Activated CD8-positive, alpha-beta memory T cell treated with anti-CD3 and anti-CD28 coated beads, Interleukin-2, amount 50 U/mL, for 24 hours (primary cell): ENCODE measurements around the gene RAB27A.
"Not testable (repeated sequence)": the region's sequence is repeated elsewhere in the genome, so short reads cannot be mapped to it uniquely, and the experiment has no call there.

ENCODE experiments used
- DNase-seq: peaks from one replicate; pipeline ENCODE4 v3.0.0-alpha.2; 2020; ENCODE audit errors: extremely low read depth

The RAB27A gene

GRCh38 chr15:55289746-55290527 lies at the start of gene RAB27A:
RAB27A (minus strand) TSS chr15:55289813; CDS start chr15:55234934, 54,879 bp downstream.
- DNase-seq, result peak; percentile 64

DNA sequence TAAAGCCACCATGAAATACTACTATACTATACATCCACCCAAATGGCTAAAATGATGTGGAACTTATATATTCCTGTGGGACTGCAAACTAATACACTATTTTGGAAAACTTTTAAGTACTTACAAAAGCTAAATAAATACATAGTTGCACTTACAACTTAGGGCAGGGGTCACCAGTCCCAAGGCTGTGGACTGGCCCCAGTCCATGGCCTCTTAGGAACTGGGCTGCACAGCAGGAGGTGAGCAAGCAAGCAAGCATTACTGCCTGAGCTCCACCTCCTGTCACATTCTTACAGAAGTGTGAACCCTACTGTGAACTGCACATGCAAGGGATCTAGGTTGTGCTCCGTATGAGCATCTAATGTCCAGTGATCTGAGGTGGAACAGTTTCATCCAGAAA lies 47.5 kb upstream of the RAB27A start:
- DNase-seq, result no peak

- no peak for DNase-seq
Measured at GRCh38 chr15:55334997-55335396, 45.4 kb upstream of the RAB27A start.

GRCh38 chr15:55334371-55334770 lies 44.8 kb upstream of the RAB27A start:
- DNase-seq, result no peak

GRCh38 chr15:55327387-55327786 lies 37.8 kb upstream of the RAB27A start:
- no peak for DNase-seq

DNA sequence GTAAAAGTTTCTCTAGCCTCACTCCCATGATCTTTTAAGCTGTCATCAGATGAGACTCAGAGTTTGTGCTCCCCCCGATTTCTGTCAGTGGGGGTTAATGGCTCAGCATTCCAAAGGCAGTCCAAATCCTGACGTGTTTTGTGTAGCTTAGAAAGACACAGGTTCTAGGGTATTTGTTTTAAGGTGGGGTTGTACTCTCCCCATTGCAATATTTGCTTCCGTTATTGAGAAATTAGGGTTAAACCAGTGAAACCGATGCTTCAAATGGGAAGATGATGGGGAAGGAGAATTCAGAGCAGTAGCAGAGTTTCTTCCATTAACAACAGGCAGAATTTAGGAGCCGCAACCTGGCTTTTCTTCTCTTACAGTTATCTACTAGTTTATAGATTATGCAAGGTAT lies 32.9 kb upstream of the RAB27A start:
- DNase-seq, result no peak

DNA sequence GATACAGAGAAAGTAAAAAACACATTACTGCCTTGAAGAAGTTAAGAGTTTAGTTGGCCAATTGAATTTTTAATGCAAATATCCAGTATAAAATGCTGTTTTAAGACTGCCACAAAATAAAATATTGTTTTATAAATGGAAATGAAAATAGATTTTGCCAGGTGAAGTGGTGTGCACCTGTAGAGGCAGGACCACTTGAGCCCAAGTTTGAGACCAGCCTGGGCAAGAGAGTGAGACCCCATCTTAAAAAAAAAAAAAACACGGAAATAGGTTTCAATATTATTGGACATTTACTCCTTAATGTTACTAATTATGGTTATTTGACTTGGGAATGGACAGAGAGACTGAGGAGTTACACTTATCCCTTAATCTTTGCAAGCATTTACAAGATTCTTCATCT lies 31.4 kb upstream of the RAB27A start:
- no peak for DNase-seq

- no peak for DNase-seq
Measured at GRCh38 chr15:55320238-55320550, 30.6 kb upstream of the RAB27A start.

GRCh38 chr15:55319537-55320237 lies 30.1 kb upstream of the RAB27A start:
- no peak for DNase-seq

GRCh38 chr15:55318588-55319494 lies 29.2 kb upstream of the RAB27A start, which contains the start of the genes PIGB and PIGBOS1:
PIGB (plus strand) TSS chr15:55319222; CDS start chr15:55319251, 29 bp downstream.
PIGBOS1 (minus strand) TSS chr15:55319123; CDS start chr15:55317792, 1,331 bp downstream.
- DNase-seq, result peak; percentile 53

- not testable (repeated sequence) for DNase-seq
Measured at GRCh38 chr15:55302801-55303200, 13.2 kb upstream of the RAB27A start.

- no peak for DNase-seq
Measured at GRCh38 chr15:55297315-55297714, 7.7 kb upstream of the RAB27A start.

DNA sequence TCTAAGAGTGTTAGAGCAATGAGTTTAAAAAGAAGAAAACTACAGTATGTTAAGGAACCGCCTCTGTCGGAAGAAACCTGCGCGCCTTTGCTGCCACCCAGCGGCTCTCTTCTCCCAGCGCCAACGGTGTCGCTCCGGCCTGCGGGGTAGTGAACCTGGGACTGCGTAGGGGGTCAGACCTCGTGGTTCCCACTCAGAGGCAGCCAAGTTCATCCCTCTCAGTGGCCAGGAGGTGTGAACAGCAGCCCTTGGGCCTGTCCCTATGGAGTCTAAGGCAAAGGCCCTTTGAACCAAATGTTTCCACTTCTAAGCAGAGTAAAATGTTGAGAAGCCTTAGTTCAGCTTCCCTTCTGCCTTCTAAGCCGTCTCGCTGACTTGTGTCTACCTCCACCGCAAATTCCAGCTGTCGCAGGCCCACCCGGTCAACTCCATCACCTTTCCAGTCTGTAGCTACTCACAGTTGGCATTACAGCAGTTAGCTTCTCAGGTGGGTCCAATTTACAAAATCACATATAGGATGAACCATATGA lies 980 bp upstream of the RAB27A start:
- peak; percentile 64 for DNase-seq

DNA sequence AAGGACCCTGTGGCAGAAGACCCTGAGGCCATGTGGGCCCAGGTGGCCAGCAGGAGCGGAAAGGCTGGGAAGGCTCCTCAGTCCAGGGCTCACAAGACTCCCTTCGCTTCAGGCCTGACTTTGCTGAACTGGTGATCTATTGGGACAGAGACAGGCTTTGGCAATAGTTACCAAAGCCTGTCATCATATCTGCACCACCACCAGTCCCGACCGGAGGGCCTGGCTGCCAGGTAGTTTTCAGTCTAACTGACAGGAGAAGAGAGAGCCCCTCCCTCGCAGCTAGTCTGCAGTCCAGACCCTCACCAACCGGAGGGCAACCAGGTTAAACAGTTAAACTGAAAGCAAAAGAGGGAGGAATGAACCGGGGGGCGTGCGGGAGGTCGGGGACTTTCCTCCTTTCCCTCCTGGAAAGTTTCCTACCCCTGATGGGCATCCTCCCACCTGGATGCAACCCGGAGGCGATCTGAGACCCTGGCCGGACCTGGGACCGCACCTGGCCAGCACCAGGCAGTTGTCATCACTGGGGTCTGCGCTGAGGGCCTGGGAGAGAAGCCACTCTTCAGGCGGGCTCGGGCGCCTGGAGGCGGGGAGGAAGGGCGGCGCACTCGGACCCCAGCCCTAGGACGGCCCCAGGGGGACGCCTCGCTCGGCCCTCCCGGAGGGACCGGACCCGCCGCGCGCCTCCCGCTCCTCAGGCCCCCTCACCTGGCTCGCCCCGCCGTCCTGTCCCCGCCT lies 435 bp downstream of the RAB27A start:
- DNase-seq, result no peak

DNA sequence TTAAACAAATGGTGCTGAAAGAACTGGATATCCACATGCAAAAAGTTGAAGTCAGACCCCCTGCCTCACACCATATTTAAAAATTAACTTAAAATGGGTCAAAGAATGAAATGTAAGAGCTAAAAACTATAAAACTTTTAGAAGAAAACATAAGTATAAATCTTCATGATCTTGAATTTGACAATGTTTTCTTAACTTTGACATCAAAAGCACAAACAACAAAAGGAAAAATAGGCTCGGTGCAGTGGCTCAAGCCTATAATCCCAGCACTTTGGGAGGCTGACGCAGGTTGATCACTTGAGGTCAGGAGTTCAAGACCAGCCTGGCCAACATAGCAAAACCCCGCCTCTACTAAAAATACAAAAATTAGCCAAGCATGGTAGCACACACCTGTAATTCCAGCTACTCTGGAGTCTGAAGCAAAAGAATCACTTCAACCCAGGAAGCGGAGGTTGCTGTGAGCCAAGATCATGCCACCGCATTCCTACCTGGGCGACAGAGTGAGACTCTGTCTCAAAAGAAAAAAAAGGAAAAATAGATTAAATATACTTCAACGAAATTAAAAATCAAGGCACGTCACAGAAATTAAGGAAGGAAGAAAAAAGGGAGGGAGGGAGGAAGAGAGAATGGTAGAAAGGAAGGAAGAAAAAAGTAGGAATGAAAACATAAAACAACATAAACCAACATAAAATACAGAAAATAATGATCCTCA lies 1.5 kb downstream of the RAB27A start:
- no peak for DNase-seq

GRCh38 chr15:55286442-55287189 lies 3.0 kb downstream of the RAB27A start:
- not testable (repeated sequence) for DNase-seq

DNA sequence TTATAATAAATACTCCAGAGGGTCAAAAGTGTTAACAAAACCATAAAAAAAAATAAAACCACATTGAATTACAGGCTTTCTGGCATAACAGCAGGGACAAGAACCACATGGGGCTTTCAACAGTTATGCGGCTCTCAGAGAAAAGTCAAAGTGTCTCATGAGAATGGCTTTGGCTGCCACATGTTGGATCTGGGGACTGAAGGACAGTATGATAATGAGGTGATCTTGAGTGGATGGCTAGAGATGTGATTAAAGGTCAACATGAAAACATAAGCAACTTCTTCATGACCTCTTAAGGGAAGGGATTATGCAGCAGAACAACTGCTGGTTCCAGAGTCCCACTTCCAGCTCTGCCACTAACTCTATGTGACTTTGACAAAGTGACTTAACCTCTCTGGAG lies 5.2 kb downstream of the RAB27A start:
- no peak for DNase-seq

DNA sequence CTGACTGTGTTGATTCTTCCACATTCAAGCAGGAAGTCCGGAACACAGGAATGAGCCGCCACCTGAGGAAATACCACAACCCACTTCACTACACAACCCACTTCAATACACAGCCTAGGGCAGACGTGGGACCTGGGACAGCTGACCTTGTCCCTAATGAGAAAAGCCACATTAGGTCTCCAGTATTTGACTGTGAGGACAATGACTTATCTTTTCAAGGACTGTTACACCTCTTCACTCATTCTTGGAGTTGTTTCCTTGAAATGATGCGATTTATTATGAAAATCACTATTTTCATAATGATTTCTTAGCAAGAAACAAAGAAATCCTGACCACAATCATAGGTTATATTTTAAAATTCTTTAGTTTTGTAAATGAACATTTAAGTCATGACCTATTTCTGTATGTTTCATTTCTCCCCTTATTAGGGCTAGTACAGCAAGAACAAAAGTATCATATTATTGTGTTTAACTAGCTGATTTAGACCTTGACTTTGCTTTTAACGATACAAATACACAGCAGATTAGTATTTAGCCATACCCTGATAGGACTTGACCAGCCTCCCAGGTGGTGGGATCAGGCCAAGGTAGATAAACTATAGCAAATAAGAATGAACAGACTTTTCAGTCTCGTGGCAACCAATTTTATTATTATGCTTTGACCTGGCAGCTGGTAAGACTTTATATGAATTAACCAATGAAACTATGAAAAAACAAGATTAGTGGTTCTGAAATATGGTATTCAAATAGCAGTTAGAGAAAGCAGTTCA lies 6.0 kb downstream of the RAB27A start:
- DNase-seq, result no peak

GRCh38 chr15:55282284-55282833 lies 7.3 kb downstream of the RAB27A start:
- no peak for DNase-seq
